Fibroblast of lung (primary cell): Measurements from ENCODE around the gene SCMH1. TPM values are rescaled to one million over a fixed set of nuclear protein-coding genes. Genes with fewer than 3 reads are reported as not detected.
A peak's percentile ranks its signal among the peaks of the same experiment; 100 is the strongest.

Source experiments
- DNase-seq, 2 donors: peaks; one replicate each; pipeline versions ENCODE4 v3.0.0 to v3.0.0-alpha.2; 2010; ENCODE audit warnings: low read depth in 2 of 2
- H2AFZ ChIP-seq: 2 replicates; pipeline ENCODE4 v1.5.1; 2012; ENCODE audit warnings: low read length, control low read depth, inconsistent platforms
- H3K27ac ChIP-seq: 2 replicates; pipeline ENCODE4 v1.5.1; 2011; ENCODE audit warnings: low read length, control low read depth; ENCODE audit not compliant: insufficient read depth
- H3K27me3 ChIP-seq: 2 replicates; pipeline ENCODE4 v1.5.1; 2011; ENCODE audit warnings: mild to moderate bottlenecking, low read length; ENCODE audit not compliant: control insufficient read depth, insufficient read depth
- H3K36me3 ChIP-seq: 2 replicates; pipeline ENCODE4 v1.5.1; 2011; ENCODE audit warnings: low read length; ENCODE audit not compliant: control insufficient read depth, insufficient read depth
- H3K4me1 ChIP-seq: 2 replicates; pipeline ENCODE4 v1.5.1; 2011; ENCODE audit warnings: low read length; ENCODE audit not compliant: control insufficient read depth, insufficient read depth; ENCODE audit errors: extremely low read depth
- H3K4me2 ChIP-seq: 2 replicates; pipeline ENCODE4 v1.5.1; 2011; ENCODE audit warnings: low read length, control low read depth; ENCODE audit not compliant: insufficient read depth; ENCODE audit errors: extremely low read depth
- H3K4me3 ChIP-seq, 4 experiments: fragments of 200-600 bp in 1 of 4; sonication (generic) in 1 of 4; replicated peaks in 1 of 4; 2 replicates each; pipeline ENCODE4 v1.5.1; 2011 to 2016; ENCODE audit warnings: low read length in 4 of 4, low read depth in 3 of 4, mild to moderate bottlenecking in 3 of 4, control low read depth in 2 of 4, inconsistent platforms in 1 of 4, mixed read lengths in 1 of 4; ENCODE audit not compliant: insufficient read depth in 1 of 4; ENCODE audit errors: control extremely low read depth in 1 of 4
- H3K79me2 ChIP-seq: 2 replicates; pipeline ENCODE4 v1.5.1; 2012; ENCODE audit warnings: mild to moderate bottlenecking, low read length, inconsistent platforms; ENCODE audit not compliant: control insufficient read depth, insufficient read depth
- H3K9ac ChIP-seq: 2 replicates; pipeline ENCODE4 v1.5.1; 2011; ENCODE audit warnings: mild to moderate bottlenecking, low read length, control low read depth; ENCODE audit not compliant: insufficient read depth
- H3K9me3 ChIP-seq: 2 replicates; pipeline ENCODE4 v1.5.1; 2012; ENCODE audit warnings: low read depth, low read length; ENCODE audit not compliant: control insufficient read depth, insufficient read depth
- H4K20me1 ChIP-seq: 2 replicates; pipeline ENCODE4 v1.5.1; 2011; ENCODE audit warnings: low read length; ENCODE audit not compliant: control insufficient read depth, insufficient read depth; ENCODE audit errors: extremely low read depth
- CTCF ChIP-seq, 2 donors: IDR thresholded peaks in 1 of 2; conservative IDR thresholded peaks in 1 of 2; 1 replicate in 1 of 2; 2 replicates in 1 of 2; pipeline ENCODE4 v1.5.1; 2011 to 2012; ENCODE audit warnings: low read length in 2 of 2, control low read depth in 1 of 2, inconsistent platforms in 1 of 2, low read depth in 1 of 2, mild to moderate bottlenecking in 1 of 2
- EZH2 ChIP-seq: IDR thresholded peaks from 2 replicates; pipeline ENCODE4 v1.5.1; 2012; ENCODE audit warnings: low read length, control low read depth, mild to moderate bottlenecking; ENCODE audit errors: missing control alignments
- polyA plus RNA-seq, 2 donors: library from polyadenylated mRNA; depleted of rRNA in 1 of 2; stranded (reverse) in 1 of 2; unstranded in 1 of 2; fragments of >200 nt; gene quantifications; 2 replicates each; pipeline ENCODE4 v1.2.1, GENCODE V29; 2011 to 2012; ENCODE audit warnings: missing spikeins in 1 of 2
- total RNA-seq: library from RNA; depleted of rRNA; stranded (reverse); fragments of >200 nt; gene quantifications from 2 replicates; pipeline ENCODE4 v1.2.1, GENCODE V29; 2014

The SCMH1 gene
- total and polyA plus RNA-seq, 2 donors (not counting 1 experiment from before 2014, with no cell fraction given), result 20.8 to 24.8 TPM

GRCh38 chr1:41175546-41175945, 66.6 kb downstream of the SCMH1 start:
- TF ChIP-seq EZH2, result no peak
- TF ChIP-seq CTCF (conservative IDR thresholded peaks at IDR 0.05 in 1 of 2, IDR thresholded peaks at IDR 0.05 in 1 of 2; ENCODE audit: low read depth in 1 of 2, low read length in 2 of 2), result no peak
- H3K36me3 ChIP-seq, result no peaks in the 10 kb centered on the region
- H2AFZ ChIP-seq, result no peak overlapping the region
- no peak overlapping the region for H3K9ac ChIP-seq
- no peaks in the 10 kb centered on the region for H3K79me2 ChIP-seq
- no peaks in the 10 kb centered on the region for H3K9me3 ChIP-seq
- H3K4me2 ChIP-seq, result no peak overlapping the region
- H3K4me3 ChIP-seq, result no peak overlapping the region
- no peak overlapping the region for H3K27ac ChIP-seq
- H3K27me3 ChIP-seq, result no peaks in the 10 kb centered on the region
- H4K20me1 ChIP-seq, result no peaks in the 10 kb centered on the region
- DNase-seq, result peak in 1 of 2 donors; percentile 52
- no peaks in the 10 kb centered on the region for H3K4me1 ChIP-seq

- Histone ChIP-seq H3K9me3 (no peaks in the 10 kb centered on the region), H3K36me3 (no peaks in the 10 kb centered on the region), H3K27ac (no peak overlapping the region), H2AFZ (no peak overlapping the region), H3K9ac (no peak overlapping the region), H3K27me3 (no peaks in the 10 kb centered on the region), H3K4me2 (no peak overlapping the region), H3K4me1 (no peaks in the 10 kb centered on the region), H3K4me3 (no peak overlapping the region), H3K79me2 (no peaks in the 10 kb centered on the region), H4K20me1 (no peaks in the 10 kb centered on the region)
- no peak for TF ChIP-seq EZH2
- peak in 1 of 2 donors; percentile 33 for DNase-seq
These were observed 67.9 kb downstream of the SCMH1 start for GRCh38 chr1:41174170-41174569.

- Histone ChIP-seq H4K20me1 (no peaks in the 10 kb centered on the region), H3K27me3 (no peaks in the 10 kb centered on the region), H3K9me3 (no peaks in the 10 kb centered on the region), H3K79me2 (no peaks in the 10 kb centered on the region), H2AFZ (no peak overlapping the region), H3K4me3 (no peak overlapping the region), H3K4me1 (no peaks in the 10 kb centered on the region), H3K9ac (no peak overlapping the region), H3K36me3 (no peaks in the 10 kb centered on the region), H3K4me2 (no peak overlapping the region), H3K27ac (no peak overlapping the region)
- no peak for DNase-seq
- TF ChIP-seq EZH2, result no peak
- no peak for TF ChIP-seq CTCF (conservative IDR thresholded peaks at IDR 0.05 in 1 of 2, IDR thresholded peaks at IDR 0.05 in 1 of 2; ENCODE audit: low read depth in 1 of 2, low read length in 2 of 2)
These were observed 68.5 kb downstream of the SCMH1 start for GRCh38 chr1:41173651-41174050.
